ENCODE measurements around the gene DGAT2L6.
A peak's percentile ranks its signal among the peaks of the same experiment; 100 is the strongest.

DGAT2L6 gene

GRCh38 chrX:70190225-70190624 lies 12.9 kb downstream of the DGAT2L6 start:
- no peak overlapping the region for H4K8ac ChIP-seq (ENCODE audit: low read depth, low read length)

DNA sequence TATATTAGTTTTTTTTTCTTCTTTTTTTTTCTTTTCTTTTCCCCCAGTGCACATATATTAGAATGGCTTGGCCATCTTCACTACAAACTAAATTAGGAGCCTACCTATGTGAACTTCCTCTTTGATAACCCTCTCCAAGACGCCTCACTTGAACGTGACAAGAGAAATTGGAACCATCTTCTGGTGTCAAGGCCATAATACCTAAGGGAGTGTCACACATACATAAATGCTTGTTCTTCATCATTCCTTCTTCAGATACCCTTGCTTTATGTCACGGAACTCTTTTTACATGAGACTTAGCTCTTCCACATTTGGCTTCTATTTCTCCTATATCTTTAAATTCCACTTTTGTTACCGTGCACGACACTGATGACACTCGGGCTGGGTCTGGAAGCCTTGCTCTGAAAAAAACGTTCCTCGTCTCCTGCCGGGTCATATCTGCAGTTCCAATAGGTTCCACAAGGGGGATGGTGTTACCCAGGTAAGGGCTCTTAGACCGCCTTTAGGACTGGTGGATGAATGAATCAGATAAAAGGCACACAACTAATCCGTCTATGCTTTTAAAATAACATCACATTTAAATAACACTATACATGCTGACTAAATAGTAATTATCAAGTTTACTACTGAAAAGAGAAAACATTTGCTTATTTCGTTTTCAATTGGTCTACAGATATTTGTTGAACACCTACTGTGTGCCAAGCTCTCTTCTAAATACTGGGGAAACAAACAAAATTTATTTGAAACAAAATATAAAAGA lies 19.9 kb downstream of the DGAT2L6 start:
- H2BK5ac ChIP-seq (ENCODE audit: low read length) = no peak overlapping the region
- peak; percentile 32 for DNase-seq (ENCODE audit: low spot score)
- no CpG with 5 or more reads among the region's 12 CpGs for WGBS, 2 donors (ENCODE audit: extremely low coverage in 2 of 2, insufficient read length in 2 of 2, insufficient replicate concordance in 1 of 2)

More at GRCh38 chrX:70190225-70190624, 12.9 kb downstream of the DGAT2L6 start:
- H2AK5ac ChIP-seq (ENCODE audit: low read depth, low read length) = no peak overlapping the region
- no peak overlapping the region for H2BK120ac ChIP-seq (ENCODE audit: low read depth, low read length)
- no peak overlapping the region for H3K23ac ChIP-seq (ENCODE audit: low read depth, low read length, poor library complexity)
- H3K14ac ChIP-seq (ENCODE audit: low read length) = no peak overlapping the region
- no peak for DNase-seq (ENCODE audit: low spot score)
- H3K79me1 ChIP-seq (ENCODE audit: low read depth, low read length) = no peaks in the 10 kb centered on the region
- no peaks in the 10 kb centered on the region for H3K36me3 ChIP-seq (replicated peaks in 1 of 2; ENCODE audit: control insufficient read depth in 2 of 2, insufficient read depth in 2 of 2, low read length in 2 of 2)
- H4K91ac ChIP-seq (ENCODE audit: low read depth, low read length, poor library complexity) = no peak overlapping the region
- no peak overlapping the region for H2BK15ac ChIP-seq (ENCODE audit: low read length)
- no peak overlapping the region for H2BK5ac ChIP-seq (ENCODE audit: low read length)
- H3K4me1 ChIP-seq (ENCODE audit: control insufficient read depth in 2 of 2, insufficient read depth in 1 of 2, low read depth in 1 of 2, low read length in 2 of 2) = no peaks in the 10 kb centered on the region
- H2AFZ ChIP-seq (ENCODE audit: low read length) = no peak overlapping the region
- H3K27me3 ChIP-seq (ENCODE audit: control insufficient read depth in 3 of 3, insufficient read depth in 3 of 3, low read depth in 1 of 3, low read length in 3 of 3) = peaks cover 0 to 16% (median 0%) of the 10 kb centered on the region in 3 experiments
- no peak overlapping the region for H2BK12ac ChIP-seq (ENCODE audit: low read length)
- no peak overlapping the region for H3K18ac ChIP-seq (ENCODE audit: low read length)
- H3K4me3 ChIP-seq (ENCODE audit: low read length in 2 of 2) = no peak overlapping the region
- no peak overlapping the region for H3K4ac ChIP-seq (ENCODE audit: low read length)
- no peaks in the 10 kb centered on the region for H3K9me3 ChIP-seq (replicated peaks in 1 of 2; ENCODE audit: control insufficient read depth in 2 of 2, insufficient read depth in 1 of 2, low read depth in 1 of 2, low read length in 2 of 2)
- H3K4me2 ChIP-seq (ENCODE audit: insufficient read depth, low read length, poor library complexity, severe bottlenecking) = no peak overlapping the region
- H3K27ac ChIP-seq (replicated peaks; ENCODE audit: low read length) = no peak overlapping the region
- no peak overlapping the region for H3K9ac ChIP-seq (ENCODE audit: low read depth, low read length, poor library complexity)

GRCh38 chrX:70201732-70202131 lies 24.4 kb downstream of the DGAT2L6 start:
- no peak overlapping the region for H2BK120ac ChIP-seq (ENCODE audit: low read depth, low read length)
- no peak overlapping the region for H2BK12ac ChIP-seq (ENCODE audit: low read length)
- WGBS, 2 donors (ENCODE audit: extremely low coverage in 2 of 2, insufficient read length in 2 of 2, insufficient replicate concordance in 1 of 2) = no CpG with 5 or more reads among the region's 5 CpGs
- H3K36me3 ChIP-seq (replicated peaks in 1 of 2; ENCODE audit: control insufficient read depth in 2 of 2, insufficient read depth in 2 of 2, low read length in 2 of 2) = no peaks in the 10 kb centered on the region
- H3K9ac ChIP-seq (ENCODE audit: low read depth, low read length, poor library complexity) = no peak overlapping the region
- no peak overlapping the region for H2AFZ ChIP-seq (ENCODE audit: low read length)
- H3K4me1 ChIP-seq (ENCODE audit: control insufficient read depth in 2 of 2, insufficient read depth in 1 of 2, low read depth in 1 of 2, low read length in 2 of 2) = no peaks in the 10 kb centered on the region
- no peak overlapping the region for H4K91ac ChIP-seq (ENCODE audit: low read depth, low read length, poor library complexity)
- H3K4me2 ChIP-seq (ENCODE audit: insufficient read depth, low read length, poor library complexity, severe bottlenecking) = no peak overlapping the region
- H2BK5ac ChIP-seq (ENCODE audit: low read length) = no peak overlapping the region
- no peak for DNase-seq (ENCODE audit: low spot score)
- no peak overlapping the region for H3K4me3 ChIP-seq (ENCODE audit: low read length in 2 of 2)
- H3K27ac ChIP-seq (replicated peaks; ENCODE audit: low read length) = no peak overlapping the region
- H3K4ac ChIP-seq (ENCODE audit: low read length) = no peak overlapping the region
- no peak overlapping the region for H3K14ac ChIP-seq (ENCODE audit: low read length)
- no peaks in the 10 kb centered on the region for H3K9me3 ChIP-seq (replicated peaks in 1 of 2; ENCODE audit: control insufficient read depth in 2 of 2, insufficient read depth in 1 of 2, low read depth in 1 of 2, low read length in 2 of 2)
- H2BK15ac ChIP-seq (ENCODE audit: low read length) = no peak overlapping the region
- H3K23ac ChIP-seq (ENCODE audit: low read depth, low read length, poor library complexity) = no peak overlapping the region
- no peak overlapping the region for H4K8ac ChIP-seq (ENCODE audit: low read depth, low read length)
- no peak overlapping the region for H3K18ac ChIP-seq (ENCODE audit: low read length)
- no peaks in the 10 kb centered on the region for H3K27me3 ChIP-seq (ENCODE audit: control insufficient read depth in 3 of 3, insufficient read depth in 3 of 3, low read depth in 1 of 3, low read length in 3 of 3)
- H2AK5ac ChIP-seq (ENCODE audit: low read depth, low read length) = no peak overlapping the region
- no peaks in the 10 kb centered on the region for H3K79me1 ChIP-seq (ENCODE audit: low read depth, low read length)

More for the DNA sequence above, 19.9 kb downstream of the DGAT2L6 start:
- Histone ChIP-seq H2BK12ac (ENCODE audit: low read length) (no peak overlapping the region), H3K27ac (replicated peaks; ENCODE audit: low read length) (no peak overlapping the region), H2BK15ac (ENCODE audit: low read length) (no peak overlapping the region), H2AFZ (ENCODE audit: low read length) (no peak overlapping the region), H3K36me3 (replicated peaks in 1 of 2; ENCODE audit: control insufficient read depth in 2 of 2, insufficient read depth in 2 of 2, low read length in 2 of 2) (no peaks in the 10 kb centered on the region), H3K4me3 (ENCODE audit: low read length in 2 of 2) (no peak overlapping the region), H3K27me3 (ENCODE audit: control insufficient read depth in 3 of 3, insufficient read depth in 3 of 3, low read depth in 1 of 3, low read length in 3 of 3) (no peaks in the 10 kb centered on the region), H3K14ac (ENCODE audit: low read length) (no peak overlapping the region), H3K23ac (ENCODE audit: low read depth, low read length, poor library complexity) (no peak overlapping the region), H3K9ac (ENCODE audit: low read depth, low read length, poor library complexity) (no peak overlapping the region), H3K79me1 (ENCODE audit: low read depth, low read length) (no peaks in the 10 kb centered on the region), H2AK5ac (ENCODE audit: low read depth, low read length) (no peak overlapping the region), H4K91ac (ENCODE audit: low read depth, low read length, poor library complexity) (no peak overlapping the region), H3K4ac (ENCODE audit: low read length) (no peak overlapping the region), H3K9me3 (replicated peaks in 1 of 2; ENCODE audit: control insufficient read depth in 2 of 2, insufficient read depth in 1 of 2, low read depth in 1 of 2, low read length in 2 of 2) (no peaks in the 10 kb centered on the region), H3K18ac (ENCODE audit: low read length) (no peak overlapping the region), H4K8ac (ENCODE audit: low read depth, low read length) (no peak overlapping the region), H2BK120ac (ENCODE audit: low read depth, low read length) (no peak overlapping the region), H3K4me2 (ENCODE audit: insufficient read depth, low read length, poor library complexity, severe bottlenecking) (no peak overlapping the region), H3K4me1 (ENCODE audit: control insufficient read depth in 2 of 2, insufficient read depth in 1 of 2, low read depth in 1 of 2, low read length in 2 of 2) (no peaks in the 10 kb centered on the region)

DNA sequence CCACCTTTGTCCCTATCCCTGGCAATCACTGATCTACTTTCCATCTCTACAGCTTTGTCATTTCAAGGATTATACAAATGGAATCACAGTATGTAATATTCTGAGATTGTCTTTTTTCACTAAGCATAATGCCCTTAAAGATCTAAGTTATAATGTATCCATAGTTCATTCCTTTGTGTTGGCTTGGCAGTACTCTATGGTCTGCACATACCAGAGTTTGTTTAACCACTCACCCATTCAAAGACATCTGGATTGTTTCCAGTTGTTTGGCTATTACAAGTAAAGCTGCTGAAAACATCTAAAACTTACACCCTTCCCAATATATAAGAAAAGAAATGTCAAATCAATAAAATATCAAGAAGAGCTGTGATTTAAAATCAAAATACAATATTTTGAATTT lies 31.2 kb downstream of the DGAT2L6 start:
- no peaks in the 10 kb centered on the region for H3K79me1 ChIP-seq (ENCODE audit: low read depth, low read length)
- no peaks in the 10 kb centered on the region for H3K4me1 ChIP-seq (ENCODE audit: control insufficient read depth in 2 of 2, insufficient read depth in 1 of 2, low read depth in 1 of 2, low read length in 2 of 2)
- no peak overlapping the region for H3K23ac ChIP-seq (ENCODE audit: low read depth, low read length, poor library complexity)
- no peak overlapping the region for H3K14ac ChIP-seq (ENCODE audit: low read length)
- H4K8ac ChIP-seq (ENCODE audit: low read depth, low read length) = no peak overlapping the region
- H2AK5ac ChIP-seq (ENCODE audit: low read depth, low read length) = no peak overlapping the region
- no peak overlapping the region for H3K4me3 ChIP-seq (ENCODE audit: low read length in 2 of 2)
- no peak overlapping the region for H2BK15ac ChIP-seq (ENCODE audit: low read length)
- H2BK5ac ChIP-seq (ENCODE audit: low read length) = no peak overlapping the region
- no peaks in the 10 kb centered on the region for H3K9me3 ChIP-seq (replicated peaks in 1 of 2; ENCODE audit: control insufficient read depth in 2 of 2, insufficient read depth in 1 of 2, low read depth in 1 of 2, low read length in 2 of 2)
- no peak overlapping the region for H2BK12ac ChIP-seq (ENCODE audit: low read length)
- H3K9ac ChIP-seq (ENCODE audit: low read depth, low read length, poor library complexity) = no peak overlapping the region
- no peak overlapping the region for H3K27ac ChIP-seq (replicated peaks; ENCODE audit: low read length)
- no peak for DNase-seq (ENCODE audit: low spot score)
- H3K27me3 ChIP-seq (ENCODE audit: control insufficient read depth in 3 of 3, insufficient read depth in 3 of 3, low read depth in 1 of 3, low read length in 3 of 3) = no peaks in the 10 kb centered on the region
- H4K91ac ChIP-seq (ENCODE audit: low read depth, low read length, poor library complexity) = no peak overlapping the region
- no peaks in the 10 kb centered on the region for H3K36me3 ChIP-seq (replicated peaks in 1 of 2; ENCODE audit: control insufficient read depth in 2 of 2, insufficient read depth in 2 of 2, low read length in 2 of 2)
- H2AFZ ChIP-seq (ENCODE audit: low read length) = no peak overlapping the region
- no peak overlapping the region for H2BK120ac ChIP-seq (ENCODE audit: low read depth, low read length)
- no peak overlapping the region for H3K18ac ChIP-seq (ENCODE audit: low read length)
- no peak overlapping the region for H3K4ac ChIP-seq (ENCODE audit: low read length)
- H3K4me2 ChIP-seq (ENCODE audit: insufficient read depth, low read length, poor library complexity, severe bottlenecking) = no peak overlapping the region

Data from neuronal stem cell (in vitro differentiated cells).